HG02840 (cell line): ENCODE measurements around the gene CAMSAP2.
"Not testable (repeated sequence)": the region's sequence is repeated elsewhere in the genome, so short reads cannot be mapped to it uniquely, and the experiment has no call there.

Experiments
- ATAC-seq: cut with Tn5 transposase; IDR thresholded peaks from one replicate; pipeline ENCODE4 v1.9.1; 2021; ENCODE audit warnings: mild to moderate bottlenecking, moderate library complexity, moderate number of reproducible peaks; ENCODE audit not compliant: unreplicated experiment, low FRiP score

CAMSAP2 gene

GRCh38 chr1:200738949-200739651, 407 bp downstream of the CAMSAP2 start:
- no peak for ATAC-seq

DNA sequence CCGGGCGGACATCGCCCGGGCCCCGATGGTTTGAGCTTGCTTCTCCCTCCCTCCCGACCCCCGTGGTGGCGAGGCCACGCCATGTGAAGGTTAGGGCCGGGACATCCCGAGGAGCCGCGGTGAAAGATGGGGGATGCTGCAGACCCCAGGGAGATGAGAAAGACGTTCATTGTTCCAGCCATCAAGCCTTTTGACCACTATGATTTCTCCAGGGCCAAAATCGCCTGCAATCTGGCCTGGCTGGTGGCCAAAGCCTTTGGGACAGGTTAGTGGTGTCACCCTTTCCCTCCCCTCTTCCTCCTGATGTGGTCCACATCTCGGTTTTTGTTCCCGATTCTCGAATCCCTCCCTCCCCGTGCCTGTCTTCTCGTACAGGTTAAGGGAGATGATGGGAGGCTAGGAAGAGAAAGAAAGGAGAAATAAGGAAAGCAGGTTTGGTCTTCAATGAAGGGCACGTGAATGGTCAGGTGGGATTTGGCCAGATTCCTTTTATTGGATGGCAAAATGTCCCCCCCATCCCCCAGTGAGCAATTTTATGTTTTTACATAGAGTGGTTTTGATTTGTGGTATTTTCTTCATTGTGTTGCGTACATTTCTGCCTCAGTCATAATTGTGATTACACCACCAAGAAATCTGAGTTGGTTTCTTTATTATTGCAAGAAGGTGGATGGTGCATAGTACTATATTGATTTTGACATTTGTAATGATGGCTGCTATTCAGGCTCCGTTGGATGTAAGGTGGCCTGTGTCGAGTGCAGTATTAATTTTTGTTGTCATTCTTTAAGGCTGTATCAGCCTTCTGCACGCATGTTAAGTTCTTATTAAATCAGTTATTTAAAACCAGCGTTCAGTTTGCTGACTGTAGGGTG, 1.2 kb downstream of the CAMSAP2 start:
- ATAC-seq = no peak

GRCh38 chr1:200740571-200741208, 2.0 kb downstream of the CAMSAP2 start:
- ATAC-seq = no peak

DNA sequence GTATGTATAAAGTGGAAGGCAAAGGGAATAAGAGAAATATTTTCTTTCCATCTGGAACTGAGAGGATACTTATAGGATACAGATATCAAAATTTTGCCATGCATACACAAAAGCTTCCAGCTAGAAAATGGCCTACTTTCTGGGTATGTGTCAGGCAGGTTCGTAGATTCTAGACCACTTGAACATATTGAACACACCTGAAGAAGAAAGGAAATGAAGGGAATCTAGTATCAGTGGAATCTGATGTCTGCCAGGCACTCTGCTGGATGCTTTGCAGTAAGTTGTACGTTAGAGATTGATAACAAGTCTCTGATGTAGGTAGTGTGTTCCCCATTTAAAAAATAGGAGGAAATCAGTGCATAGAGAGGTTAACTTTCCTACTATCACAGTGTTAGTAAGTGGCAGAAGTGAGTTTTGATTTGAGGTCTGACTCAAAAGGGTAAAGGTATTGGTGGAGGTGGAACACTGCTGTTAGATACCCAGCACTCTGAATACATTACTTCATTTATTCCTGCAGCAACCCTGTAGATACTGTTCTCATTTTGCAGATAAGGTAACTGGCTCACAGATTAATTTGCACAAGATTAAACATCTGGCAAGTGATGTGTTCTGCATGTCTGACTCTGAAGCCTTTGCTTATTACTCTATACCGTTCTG, 3.0 kb downstream of the CAMSAP2 start:
- no peak for ATAC-seq

DNA sequence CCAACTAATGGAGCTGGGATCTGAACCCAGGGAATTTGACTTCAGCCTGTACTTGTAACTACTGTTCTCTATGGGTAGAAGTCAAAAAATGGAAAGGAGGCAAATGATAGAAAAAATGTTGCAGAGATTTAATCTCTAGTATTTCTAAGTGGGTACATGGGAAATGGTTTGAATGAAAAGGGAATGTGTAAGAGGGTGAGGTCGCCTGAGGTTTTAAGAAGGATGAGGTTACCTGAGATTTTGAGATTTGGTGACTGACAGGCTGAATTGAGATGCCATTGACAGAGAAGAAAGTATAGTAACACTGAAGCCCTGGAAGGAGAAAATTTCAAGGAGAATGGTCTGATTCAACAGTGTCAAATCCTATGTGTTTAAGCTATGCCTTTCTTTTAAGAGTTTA, 5.5 kb downstream of the CAMSAP2 start:
- ATAC-seq = no peak

DNA sequence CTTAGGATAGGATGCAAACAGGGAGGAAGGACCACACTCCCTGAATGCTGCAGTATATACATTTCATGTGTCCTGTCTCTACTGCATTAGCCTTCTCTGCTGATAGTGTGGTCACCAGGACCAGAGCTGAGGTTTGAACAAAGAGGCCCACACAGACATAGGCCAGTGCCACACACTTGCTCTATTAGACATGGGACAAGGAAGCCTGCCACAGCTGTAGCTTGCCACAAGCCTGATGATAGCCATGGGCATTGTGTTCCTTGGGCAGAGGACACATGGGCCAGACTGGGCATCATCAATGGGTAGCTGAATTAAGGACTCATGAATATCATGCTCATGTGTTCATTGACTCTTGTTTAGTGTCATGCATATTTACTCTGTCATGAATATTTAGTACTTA, 10.4 kb downstream of the CAMSAP2 start:
- no peak for ATAC-seq

- not testable (repeated sequence) for ATAC-seq
These were observed 12.1 kb downstream of the CAMSAP2 start for GRCh38 chr1:200750749-200751148.

GRCh38 chr1:200751717-200752116, 13.0 kb downstream of the CAMSAP2 start:
- ATAC-seq = no peak

DNA sequence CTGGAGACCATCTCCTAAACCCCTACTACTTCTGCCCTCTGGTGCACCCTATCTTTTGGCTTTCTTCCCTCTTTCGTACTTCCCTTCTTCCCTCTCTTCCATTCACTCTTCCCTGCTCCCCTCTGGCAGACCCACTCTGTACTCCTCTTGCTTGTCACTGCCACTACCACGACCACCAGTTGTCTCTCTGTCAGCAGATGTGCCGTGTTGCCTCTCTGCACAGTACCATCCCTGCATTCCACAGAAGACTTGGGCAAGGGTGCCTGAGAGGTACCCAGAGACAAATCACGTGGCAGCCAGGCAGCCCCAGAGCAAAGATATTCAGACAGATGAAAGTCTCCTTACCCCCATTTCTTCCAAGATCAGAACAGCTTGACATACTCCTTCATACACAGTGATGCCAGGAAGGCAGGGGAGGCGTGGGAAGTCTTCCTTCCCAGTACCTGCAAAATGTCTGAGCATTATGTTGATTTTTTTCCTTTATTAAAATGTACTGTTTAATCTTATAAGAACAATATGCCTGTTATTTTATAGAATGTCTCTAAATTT, 15.0 kb downstream of the CAMSAP2 start:
- no peak for ATAC-seq

DNA sequence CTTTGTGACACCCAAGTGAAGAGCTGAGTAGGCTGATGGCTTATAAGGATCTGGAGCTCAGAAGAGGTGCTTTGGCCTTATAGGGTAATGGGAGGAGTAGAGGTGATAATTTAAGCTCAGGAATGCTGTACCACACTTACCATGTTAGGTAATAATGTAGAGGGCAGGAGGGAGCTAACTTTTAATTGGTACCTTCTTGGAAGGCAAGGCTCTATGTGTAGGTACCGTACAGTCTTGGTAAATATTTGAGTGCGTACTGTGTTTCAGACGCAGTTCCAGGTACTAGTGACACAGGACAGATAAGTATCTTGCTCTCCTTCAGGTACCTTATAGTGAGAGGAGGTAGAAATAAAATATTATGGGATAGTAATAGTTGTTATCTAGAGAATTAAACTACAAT, 16.8 kb downstream of the CAMSAP2 start:
- ATAC-seq = no peak

DNA sequence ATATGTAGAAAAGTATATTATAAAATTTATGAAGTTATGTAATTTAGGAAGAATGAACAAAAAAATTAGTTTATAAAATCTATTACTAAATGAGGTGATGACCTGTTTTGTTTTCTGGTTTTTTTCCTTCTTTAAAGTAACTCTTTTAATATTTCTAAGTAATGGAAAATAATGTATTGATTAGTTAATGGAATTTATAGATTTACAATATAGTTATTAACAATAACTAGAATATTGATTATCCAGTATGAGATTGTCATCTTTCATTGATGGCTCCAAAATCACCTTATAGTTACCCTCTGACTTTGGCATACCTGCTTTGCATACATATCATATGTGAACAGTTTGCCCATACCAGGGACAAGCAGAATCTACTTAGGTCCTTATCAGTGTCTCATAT, 23.4 kb downstream of the CAMSAP2 start:
- no peak for ATAC-seq

- ATAC-seq = no peak
These were observed 28.6 kb downstream of the CAMSAP2 start for GRCh38 chr1:200767321-200767720.

DNA sequence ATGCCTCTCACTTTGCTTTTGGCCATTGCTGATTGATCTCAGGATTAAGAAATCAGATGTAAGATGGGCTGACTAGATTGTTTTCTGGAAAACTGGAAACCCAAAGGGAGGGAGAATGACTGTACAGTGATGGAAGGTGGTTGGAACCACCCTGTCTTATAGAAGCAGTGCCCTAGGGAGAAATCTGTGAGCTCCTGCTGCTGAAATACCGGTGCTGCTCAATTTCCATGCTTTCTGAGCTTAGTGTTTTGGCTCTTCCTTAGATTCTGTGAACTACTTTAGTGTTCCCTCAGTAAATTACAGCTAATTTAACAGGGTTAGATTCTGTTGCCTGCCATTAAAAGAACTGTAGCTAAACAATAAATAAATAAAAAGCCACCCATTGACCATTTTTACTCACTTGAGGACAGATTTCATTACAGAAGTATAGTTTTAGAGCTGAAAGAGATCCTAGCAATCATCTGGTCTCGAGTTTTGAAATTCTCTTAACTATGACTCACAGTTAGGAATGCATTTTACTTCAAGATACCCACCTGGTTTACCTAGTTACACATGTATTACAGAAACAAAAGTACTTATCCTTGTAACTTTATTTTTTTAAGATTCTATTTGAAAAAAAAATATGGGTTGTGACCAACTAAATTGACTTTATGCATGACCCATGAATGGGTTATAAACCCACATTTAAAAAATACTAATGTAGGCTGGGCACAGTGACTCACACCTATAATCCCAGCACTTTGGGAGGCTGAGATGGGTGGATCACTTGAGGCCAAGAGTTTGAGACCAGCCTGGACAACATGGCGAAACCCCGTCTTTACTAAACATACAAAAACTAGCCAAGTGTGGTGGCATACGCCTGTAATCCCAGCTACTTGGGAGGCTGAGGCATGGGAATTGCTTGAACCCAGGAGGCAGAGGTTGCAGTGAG, 33.2 kb downstream of the CAMSAP2 start:
- no peak for ATAC-seq

- no peak for ATAC-seq
These were observed 35.6 kb downstream of the CAMSAP2 start for GRCh38 chr1:200774311-200774710.

GRCh38 chr1:200774735-200775444, 36.2 kb downstream of the CAMSAP2 start:
- no peak for ATAC-seq

DNA sequence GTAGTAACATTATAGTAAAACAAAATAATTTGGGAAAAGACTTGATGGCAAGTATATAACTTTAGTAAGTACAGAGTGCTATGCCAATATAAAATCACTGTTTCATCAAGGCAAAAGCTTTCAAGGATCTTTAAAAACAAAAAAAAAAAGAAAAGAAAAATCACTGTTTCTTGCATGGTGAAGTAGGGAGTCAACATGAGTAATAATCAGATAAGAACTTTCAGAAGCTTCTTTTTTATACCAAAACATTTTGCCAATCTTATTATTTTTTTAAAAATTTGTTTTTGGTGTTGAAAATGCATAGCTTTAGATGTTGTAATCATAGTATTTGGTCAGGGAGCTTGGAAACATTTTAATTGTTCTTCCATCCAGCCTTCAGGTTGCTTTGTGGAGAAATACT, 37.2 kb downstream of the CAMSAP2 start:
- no peak for ATAC-seq

DNA sequence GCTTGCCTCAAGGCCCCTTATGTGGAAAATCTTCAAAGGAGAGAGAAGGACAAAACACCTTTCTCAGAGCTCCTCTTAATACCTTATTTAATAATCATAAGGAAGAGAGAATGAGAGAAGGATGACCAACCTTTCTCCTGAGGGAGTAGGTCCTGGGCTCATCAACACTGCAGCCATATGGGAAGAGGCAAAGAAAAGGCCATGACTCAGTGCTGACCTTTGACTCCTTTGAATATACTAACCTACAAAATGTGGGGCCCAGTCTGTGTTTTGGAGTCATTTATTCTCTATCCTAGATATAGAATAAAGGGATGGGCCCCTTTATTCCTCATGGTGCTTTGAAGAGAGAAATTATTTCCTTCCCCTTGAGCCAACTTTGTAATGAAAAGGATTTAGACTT, 38.3 kb downstream of the CAMSAP2 start:
- no peak for ATAC-seq

DNA sequence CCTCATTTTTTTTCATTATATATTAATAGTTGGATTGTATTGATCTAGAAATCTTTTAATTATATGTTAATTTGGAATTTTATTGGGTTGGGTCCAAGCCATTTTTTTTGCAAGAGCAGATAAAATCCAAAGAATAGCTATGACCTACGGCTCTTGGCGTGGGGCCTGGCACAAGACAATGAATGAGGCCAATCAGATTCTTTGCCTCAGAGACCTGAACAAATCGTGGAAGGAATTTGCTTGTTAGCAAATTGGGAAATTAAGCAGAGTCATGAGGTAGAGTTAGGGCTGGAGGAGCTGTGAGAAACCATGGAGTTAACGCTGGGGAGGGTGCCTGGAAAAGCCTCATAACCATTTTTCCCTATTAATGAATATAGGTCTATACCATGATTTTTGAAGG, 40.1 kb downstream of the CAMSAP2 start:
- no peak for ATAC-seq

DNA sequence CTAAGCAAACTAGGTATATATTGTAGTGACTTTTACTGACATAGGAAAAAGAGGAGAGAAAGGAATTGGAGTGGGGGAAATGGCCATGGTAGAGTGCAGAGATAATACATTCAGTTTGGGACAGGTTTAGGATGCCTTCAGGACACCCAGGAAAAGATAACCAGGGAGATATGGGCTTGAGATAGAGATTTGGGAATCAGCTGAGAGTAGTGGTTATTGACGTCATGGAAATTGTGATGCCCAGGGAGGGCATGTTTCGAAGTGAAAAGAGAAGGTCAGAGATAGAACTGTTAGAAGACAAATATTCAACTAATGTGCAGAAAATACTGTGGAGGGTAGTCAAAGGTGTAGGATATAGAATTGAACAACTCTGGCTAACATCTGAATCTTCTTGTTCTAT, 40.6 kb downstream of the CAMSAP2 start:
- no peak for ATAC-seq
